Activated CD8-positive, alpha-beta memory T cell treated with anti-CD3 and anti-CD28 coated beads, Interleukin-2, amount 50 U/mL, for 24 hours (primary cell): Measurements from ENCODE around the gene NCR3LG1.

Experiments used
- DNase-seq: peaks from one replicate; pipeline ENCODE4 v3.0.0-alpha.2; 2020; ENCODE audit errors: extremely low read depth

The NCR3LG1 gene, protein sequence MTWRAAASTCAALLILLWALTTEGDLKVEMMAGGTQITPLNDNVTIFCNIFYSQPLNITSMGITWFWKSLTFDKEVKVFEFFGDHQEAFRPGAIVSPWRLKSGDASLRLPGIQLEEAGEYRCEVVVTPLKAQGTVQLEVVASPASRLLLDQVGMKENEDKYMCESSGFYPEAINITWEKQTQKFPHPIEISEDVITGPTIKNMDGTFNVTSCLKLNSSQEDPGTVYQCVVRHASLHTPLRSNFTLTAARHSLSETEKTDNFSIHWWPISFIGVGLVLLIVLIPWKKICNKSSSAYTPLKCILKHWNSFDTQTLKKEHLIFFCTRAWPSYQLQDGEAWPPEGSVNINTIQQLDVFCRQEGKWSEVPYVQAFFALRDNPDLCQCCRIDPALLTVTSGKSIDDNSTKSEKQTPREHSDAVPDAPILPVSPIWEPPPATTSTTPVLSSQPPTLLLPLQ

DNA sequence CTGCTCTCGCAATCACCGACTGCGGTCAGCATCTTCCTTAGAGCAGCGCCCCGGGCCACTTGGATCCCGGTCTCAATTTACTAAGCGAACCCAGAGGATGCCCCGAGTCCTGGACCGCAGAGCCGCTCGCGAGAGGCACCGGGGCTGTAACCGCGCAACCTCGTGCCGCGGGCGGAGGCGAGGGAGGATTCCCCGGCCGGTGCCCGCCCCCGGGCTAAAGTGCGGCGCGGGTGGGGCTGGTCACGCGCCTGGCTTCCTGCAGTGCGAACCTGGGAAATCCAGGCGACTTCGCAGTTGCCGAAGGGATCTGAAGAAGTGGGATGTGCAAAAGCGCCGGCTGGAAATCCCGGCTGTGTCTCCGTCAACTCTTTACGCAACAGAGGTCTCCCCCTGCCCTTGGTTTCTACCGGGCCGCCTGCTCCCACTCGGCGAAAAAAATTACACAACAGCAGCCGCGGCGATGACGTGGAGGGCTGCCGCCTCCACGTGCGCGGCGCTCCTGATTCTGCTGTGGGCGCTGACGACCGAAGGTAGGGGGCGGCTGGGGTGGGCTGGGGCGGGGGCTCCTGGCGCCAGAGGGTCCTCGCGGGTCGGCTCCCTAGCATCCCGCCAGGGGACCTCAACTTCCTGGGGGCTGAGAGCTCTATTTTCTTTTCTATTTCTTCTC, at the start of gene NCR3LG1:
TSS of gene NCR3LG1 (plus strand) at position 291 of the 667 bp plus-strand sequence. CDS start at position 461, 170 bp downstream.
- no peak for DNase-seq

DNA sequence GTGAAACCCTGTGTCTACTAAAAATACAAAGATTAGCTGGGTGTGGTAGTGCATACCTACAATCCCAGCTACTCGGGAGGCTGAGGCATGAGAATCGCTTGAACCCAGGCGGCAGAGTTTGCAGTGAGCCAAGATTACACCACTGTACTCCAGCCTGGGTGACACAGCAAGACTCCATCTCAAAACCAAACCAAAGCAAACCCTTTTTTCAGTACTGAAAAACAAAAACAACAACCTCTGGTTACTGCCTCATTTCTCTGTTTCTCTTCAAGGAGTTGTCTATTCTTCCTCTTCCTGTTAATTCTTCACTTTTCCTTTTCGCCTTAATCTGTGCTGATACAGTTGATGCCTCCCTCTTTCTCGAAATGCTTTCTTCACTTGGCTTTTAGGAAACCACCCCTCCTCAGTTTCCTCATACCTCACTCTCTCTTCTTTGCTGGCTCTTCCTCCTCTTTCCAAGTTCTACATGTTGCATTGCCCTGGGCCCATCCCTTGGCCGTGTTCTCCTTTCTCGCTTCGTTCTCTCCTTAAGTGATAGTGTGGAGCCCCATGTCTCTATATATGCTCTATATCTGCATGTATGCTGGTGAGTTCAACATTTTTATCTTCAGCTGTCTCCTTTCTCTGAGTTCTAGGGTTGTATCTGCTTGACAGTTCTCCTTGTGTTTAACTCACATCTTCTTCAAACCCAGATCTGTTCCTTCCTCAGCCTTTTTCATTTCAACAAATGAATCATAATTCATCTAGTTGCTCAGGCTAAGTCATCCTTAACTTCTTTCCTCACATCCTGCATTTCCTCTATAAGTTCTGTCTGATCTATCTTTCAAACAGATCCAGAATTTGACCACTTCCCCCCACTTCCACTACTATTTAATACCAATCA, 38.0 kb upstream of the NCR3LG1 start:
- no peak for DNase-seq

DNA sequence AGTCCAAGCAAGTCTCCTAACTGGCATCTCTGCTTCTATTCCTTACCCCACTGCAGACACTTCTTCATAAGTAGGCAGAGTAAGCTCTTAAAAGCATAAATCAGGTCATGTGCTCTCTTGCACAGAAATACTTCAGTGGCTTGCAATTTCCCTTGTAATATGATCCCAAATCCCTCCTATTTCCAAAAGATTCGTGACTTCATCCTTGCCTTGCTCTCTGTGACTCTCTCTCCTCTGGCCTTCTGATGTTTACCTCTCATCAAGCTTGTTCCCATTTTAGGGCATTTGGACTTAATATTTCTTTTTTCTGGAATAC, 37.4 kb upstream of the NCR3LG1 start:
- no peak for DNase-seq

DNA sequence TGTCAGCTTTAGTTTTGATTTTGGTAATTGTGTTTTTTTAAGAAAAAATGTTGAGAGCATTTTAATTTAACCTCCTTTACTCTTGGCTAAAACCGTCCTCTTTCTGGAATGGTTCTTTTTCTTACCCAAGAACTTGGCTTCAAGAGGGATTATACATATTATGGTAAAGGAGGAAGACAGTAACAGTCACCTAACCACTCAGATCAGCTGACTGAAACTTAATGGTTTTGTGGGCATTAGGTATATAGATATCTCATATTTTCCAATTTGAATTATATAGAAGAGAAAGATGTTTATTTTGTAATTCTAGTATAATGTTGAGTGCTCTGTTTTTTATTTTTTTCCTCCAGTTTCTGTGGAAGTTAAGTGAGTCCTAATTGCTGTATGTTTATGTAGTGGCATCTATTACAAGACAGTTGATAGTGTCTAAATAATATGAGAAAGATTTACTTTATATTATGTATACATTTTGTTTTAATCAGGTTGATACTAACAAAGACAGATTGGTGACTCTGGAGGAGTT, 36.6 kb upstream of the NCR3LG1 start:
- no peak for DNase-seq

DNA sequence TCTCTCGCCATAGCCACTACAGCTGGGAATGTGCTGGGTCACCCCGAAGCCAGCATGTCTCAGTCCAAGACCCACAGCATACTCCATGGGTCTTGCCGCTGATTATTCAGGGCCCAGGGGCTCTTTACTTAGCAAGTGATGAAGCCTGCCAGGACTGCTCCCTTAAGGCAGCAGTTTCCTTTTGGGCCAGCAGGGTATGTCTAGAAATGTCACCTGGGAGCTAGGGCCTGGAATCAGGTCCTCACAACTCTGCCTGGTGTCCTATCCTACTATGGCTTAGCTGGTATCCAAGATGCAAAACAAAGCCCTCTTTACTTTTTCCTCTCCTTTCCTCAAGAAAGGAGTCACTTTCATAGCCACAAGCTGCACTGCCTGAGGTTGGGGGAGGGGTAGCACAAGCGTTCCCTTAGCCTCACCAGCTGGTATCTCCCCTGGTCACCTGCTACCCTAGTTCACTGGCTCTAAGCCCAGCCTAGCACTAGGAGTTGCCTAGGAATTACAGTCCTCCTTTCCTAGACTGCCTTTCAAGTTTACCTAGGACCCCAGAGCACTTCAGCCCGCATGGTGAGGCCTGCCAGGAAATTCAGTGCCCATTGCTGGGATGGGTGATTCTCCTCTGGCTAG, 22.6 kb upstream of the NCR3LG1 start:
- no peak for DNase-seq

DNA sequence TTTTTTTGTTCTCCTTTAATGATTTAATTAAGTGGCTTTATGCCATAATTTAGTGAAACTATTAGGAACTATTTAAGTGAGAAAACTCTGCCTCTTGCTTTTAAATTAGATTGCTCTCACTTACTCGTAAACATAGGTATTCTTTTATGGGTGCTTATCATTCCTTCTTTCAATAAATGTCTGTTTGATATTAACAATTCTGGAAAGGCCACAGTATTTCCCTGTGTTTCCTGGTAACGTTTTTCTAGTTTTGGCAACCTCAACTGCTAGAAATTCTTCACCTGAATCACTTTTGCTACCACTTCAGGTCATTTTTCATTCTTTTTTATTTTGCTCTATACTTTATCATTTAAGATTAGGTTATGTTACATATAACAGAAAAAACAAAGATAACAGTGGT, 19.9 kb upstream of the NCR3LG1 start:
- DNase-seq = no peak

DNA sequence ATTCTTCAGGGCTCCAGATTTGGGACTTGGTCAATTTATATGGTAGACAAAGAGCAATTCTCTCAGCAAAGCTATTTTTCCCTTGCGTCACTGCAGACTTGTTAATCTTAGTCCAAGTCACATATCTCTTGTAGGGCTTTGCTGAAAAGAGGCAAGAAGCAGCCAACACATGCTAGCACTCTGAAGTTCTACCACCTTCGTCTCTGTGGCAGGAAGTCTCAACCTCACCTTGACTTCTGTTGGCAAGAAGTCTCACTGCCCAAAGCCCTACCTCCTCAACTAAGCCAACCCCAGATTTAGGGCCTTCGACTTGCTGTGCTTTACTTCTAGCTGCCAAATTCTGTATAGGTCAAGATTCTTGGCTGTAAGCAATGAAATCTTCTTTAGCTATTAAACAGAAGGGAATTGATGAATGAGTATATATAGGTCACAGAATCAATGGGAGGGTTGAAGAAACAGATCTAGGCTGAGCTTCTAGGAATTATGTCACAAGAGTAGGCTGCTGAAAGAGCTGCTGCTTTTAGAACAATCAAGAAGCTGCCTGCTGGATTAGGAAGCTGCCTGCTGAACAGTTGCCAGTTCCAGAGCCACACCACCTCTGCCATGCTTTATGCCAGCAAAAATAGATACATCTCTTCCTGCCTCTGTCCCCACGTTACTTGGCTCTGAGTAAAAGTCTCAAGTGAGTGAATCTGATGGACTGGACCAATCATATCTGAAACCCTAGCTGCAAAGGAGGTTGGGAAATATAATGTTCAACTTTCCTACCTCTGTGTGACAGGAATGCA, 17.6 kb upstream of the NCR3LG1 start:
- DNase-seq = no peak

DNA sequence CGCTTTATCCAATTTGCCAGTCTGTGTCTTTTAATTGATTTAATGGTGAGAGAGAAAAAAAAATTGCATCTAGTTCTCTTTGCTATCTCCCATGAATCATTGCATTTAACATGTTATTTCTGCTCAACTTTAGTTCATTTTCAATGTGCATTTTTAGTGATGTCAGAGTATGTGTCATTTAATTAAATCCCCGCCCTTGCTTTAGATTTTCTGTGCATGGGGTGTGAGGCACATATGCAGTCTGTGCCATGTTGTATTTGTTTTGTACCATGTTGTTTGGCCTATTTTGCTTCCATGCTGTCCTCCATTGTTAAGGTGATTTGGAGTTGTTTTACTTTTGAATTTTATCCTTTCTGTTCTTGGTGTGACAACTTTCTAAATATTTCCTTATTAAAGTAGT, 8.3 kb upstream of the NCR3LG1 start:
- DNase-seq = no peak

DNA sequence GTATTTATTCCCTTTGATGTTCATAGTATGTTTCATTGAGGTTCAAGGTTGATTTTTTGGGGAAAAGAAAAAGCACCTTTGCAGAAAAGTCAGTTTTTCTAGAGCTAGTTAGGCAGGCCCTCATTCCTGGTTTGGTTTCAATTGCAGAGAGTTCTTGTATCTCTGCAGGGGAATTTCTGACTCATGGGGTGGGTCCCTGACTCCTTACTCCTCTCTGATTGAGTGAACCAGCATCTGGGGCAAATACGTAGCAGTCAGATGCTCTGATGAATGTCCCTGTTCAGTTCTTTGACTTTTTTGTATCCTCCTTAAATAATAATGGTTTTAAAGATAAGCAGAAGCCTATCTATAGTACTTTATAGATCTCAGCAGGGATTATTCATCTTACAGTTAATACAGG, 7.7 kb upstream of the NCR3LG1 start:
- DNase-seq = no peak

DNA sequence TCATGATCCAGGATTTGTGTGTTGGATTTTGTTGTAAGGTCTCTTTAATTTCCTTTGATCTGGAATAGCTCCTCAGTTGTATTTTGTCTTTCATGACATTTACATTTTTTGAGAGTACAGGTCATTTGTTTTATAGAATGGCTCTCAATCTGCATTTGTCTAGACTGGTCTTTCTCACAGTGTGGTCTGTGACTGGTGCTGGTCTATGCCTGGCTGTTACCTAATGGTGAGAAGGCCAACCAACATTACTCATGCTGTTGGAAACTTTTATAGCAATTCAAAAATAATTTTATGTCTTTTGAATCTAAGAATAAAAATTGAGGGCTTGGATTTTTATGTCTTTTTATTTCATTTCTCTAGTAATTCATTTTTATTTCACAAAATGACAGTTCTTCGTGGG, 3.9 kb upstream of the NCR3LG1 start:
- DNase-seq = no peak

DNA sequence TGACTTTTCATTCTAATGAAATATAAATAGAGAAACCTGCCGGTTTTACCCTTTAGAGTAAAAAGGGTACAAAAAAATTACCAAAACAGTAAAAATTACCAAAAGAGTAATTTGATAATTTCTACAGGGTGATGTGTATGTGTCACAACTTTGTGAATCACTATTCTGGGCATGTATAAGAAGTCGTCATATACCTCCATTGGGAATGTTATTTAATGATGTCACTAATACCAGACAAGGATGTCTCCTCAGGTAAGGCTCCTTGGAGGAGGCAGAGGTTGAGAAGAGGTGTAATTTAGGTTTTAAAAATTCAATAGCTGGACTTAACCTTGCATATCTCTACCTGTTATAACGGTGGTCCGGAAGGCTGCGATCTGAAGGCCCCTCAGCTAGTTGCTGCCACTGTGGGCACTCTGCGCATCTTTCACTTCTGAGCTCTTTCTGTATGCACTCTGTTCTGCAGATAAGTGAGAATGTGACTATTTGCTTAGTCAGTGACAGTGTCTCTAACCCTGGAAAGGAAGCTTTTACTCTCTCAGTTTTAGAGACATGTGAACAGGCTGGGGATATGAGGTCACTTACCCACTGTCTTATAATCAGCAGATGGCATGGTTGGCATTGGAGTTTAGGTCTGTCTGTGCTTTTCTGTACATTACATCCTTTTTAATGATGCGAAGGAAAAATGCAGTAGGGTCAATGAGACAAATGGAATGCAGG, 987 bp upstream of the NCR3LG1 start:
- no peak for DNase-seq

DNA sequence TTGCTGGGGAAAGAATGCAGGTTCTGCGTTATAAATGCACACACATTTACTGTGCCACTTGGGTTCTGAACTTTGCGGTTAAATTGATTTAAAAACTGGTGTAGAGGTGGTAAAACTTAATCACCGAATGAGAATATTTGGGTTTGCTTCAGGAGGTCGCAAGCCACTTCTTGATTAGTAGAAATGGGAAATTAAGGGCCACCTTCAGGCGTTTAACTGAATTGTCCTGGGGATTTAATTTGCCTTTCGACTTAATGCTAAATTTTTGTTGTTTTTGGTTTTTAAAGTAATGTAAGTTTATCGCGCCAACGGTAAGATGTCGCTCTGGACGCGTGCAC, 459 bp upstream of the NCR3LG1 start:
- no peak for DNase-seq

DNA sequence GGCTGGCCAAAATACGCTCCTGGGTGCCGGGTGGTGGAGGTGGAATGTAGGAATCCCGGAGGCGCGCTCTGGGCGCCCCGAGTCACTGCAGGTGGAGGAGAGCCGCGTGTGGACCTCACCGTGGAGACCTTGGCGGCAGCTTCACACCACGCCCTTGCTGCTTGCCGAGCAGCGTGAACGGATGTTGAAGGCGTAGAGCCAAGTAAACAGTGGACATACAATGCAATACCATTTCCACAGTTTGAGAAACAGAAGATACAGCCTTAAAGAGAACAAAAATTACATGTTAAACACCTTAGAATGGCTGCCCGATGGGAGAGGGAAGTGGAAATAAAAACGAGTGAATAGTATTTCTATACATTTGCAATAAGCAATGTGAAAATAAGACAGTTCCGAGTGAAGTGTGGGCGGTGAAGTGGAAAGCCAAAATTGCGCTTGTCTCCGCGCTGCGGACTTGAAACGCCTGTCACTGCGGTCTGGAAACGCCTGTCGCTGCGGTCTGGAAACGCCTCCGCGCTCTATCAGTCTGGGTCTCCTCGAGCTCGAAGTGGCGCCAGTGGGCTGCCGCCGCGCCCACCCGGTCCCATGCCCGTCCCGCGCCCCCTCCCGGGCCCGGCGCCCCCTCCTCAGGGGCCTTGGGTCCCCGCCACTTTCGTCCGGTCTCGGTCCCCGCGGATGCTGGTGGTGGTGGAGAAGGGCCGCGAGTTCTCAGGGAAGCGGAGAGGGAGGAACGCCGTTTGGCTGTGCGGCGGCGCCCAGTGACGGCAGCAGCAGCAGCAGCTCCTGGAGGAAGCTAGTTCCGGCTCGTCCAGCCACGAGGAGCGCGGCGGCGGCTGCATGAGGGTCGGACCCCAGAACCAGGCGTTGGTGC, 1.6 kb downstream of the NCR3LG1 start:
- no peak for DNase-seq

DNA sequence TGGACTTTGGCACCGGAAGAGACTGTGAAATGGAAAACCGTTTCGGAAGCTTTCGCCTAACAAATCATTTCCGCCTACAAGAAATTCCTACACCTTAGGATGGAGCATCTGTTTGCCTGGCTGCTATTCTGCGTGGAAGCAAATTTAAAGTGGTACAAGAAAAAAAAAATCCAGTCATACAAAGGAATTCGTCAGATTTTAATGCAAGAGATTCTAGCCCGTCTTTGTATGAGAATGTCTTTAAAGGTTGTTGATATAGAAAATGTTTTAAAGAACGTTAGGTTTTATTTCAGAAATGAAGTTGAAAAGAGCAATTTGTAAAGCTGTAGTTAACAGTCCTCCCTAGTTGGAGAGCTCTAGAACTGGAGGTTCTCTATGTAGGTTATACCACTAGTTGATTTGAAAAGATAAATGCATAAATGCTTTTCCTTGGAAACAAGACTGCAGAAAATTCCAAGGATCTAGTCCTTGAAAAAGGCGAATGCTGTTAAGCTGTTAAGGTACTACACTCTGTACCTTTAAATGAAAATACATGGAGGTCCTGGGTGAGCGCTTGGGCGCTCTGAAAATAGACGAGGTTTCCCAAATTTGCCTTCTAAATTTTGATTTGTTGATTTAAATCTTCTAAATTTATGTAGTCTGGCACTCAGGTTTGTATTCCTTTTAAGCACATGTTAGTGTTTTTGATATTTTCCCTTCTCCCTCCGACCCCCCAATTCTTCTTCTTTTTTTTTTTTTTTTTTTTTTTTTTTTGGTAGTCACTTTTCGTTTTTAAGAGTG, 2.4 kb downstream of the NCR3LG1 start:
- no peak for DNase-seq

DNA sequence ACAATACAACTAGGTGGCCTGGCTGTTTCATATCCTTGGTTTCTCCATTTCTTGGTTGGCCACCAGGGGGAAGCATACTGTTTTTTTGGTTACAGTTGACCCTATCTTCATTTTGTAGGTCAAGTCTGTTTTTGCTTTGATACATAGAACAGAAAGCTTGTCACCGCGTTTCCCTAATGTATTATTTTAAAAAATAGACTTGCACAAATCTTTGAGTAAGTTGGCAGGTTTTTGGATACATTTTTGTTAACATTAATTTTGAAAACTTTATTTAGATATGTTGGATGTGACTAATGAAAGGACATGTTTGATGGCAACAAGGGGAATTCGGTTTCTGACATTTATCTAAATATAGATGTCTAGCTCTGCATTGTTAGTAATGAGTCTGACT, 3.0 kb downstream of the NCR3LG1 start:
- DNase-seq = no peak

DNA sequence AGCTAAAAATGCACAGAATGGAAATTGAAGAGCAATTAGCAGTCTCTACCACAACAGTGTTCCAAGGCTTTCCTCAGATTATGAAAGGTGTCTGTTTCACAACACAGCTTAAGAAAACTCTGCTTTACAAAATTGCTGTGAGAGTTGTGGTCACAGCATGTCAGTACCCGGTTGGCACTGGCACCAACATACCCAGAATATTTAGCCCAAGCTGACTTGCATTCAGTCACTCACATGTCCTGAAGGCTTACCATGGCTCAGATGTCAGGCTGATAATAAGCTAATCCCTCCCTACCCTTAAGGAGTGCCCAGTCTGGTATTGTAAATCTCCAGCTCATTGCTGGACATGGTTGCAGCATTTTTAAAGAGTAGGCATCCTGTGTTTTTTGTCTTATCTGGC, 14.9 kb downstream of the NCR3LG1 start:
- no peak for DNase-seq

DNA sequence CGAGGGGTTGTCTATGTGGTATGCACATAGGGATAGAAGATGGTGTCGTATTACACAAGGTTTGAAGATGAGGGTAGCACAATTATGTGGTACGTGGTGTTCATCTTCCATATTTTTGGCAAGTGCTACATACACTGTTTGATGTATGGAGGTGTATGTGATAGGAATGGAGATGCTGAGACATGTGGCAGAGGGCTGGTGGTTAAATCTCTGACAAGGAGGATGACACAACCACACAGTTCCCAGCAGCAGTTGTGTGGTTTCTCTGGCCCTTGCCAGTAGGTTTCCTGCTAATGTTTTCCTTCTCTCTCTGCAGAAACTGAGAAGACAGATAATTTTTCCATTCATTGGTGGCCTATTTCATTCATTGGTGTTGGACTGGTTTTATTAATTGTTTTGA, 17.0 kb downstream of the NCR3LG1 start:
- no peak for DNase-seq

DNA sequence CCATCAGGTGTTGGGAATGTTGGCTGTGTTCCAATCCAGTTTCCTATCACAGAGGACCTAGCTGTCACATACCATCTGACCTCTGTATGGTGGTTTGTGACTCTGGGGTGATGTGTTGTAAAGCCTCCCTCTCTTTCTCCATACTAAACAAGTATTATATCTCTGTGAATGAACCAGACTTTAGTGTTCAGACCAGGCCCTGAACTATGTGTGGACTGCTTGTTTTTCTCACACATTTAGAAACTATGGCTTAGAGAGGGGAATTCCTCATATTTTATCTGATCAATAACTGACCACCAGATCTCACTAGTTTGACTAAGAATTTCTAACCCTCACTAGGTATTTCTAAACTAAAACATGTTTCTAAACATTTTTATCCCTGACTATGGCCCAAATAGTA, 17.5 kb downstream of the NCR3LG1 start:
- DNase-seq = no peak
